Astrocyte of the spinal cord (primary cell): Measurements from ENCODE around the gene C4orf36.

ENCODE experiments used
- DNase-seq: peaks from one replicate; pipeline ENCODE4 v3.0.0; 2011; ENCODE audit warnings: low read depth, low spot score
- H3K4me3 ChIP-seq: 2 replicates; pipeline ENCODE4 v1.5.1; 2011; ENCODE audit warnings: low read depth, mild to moderate bottlenecking, low read length, moderate library complexity
- CTCF ChIP-seq: IDR thresholded peaks from 2 replicates; pipeline ENCODE4 v1.5.1; 2012; ENCODE audit warnings: low read depth, mild to moderate bottlenecking, low read length, inconsistent platforms
- in situ Hi-C: cut with HindIII; loops from 2 replicates; pipeline ENCODE4 v1.10.0; 2017; ENCODE audit warnings: low sequenced_read_pairs

C4orf36 gene

GRCh38 chr4:86910820-86911684 is 18.8 kb upstream of the C4orf36 start:
- TF ChIP-seq CTCF: no peak
- H3K4me3 ChIP-seq: no peak overlapping the region
- in situ Hi-C loops: no loop called here
- no peak for DNase-seq

GRCh38 chr4:86910369-86910768 is 18.1 kb upstream of the C4orf36 start:
- no peak for TF ChIP-seq CTCF
- in situ Hi-C loops: no loop called here
- no peak overlapping the region for H3K4me3 ChIP-seq

GRCh38 chr4:86909546-86910295 is 17.5 kb upstream of the C4orf36 start:
- no peak overlapping the region for H3K4me3 ChIP-seq
- in situ Hi-C loops: no loop called here
- no peak for TF ChIP-seq CTCF
- DNase-seq: no peak

More at GRCh38 chr4:86910369-86910768, 18.1 kb upstream of the C4orf36 start:
- no peak for DNase-seq

GRCh38 chr4:86908251-86908657 is 16.0 kb upstream of the C4orf36 start:
- peak; percentile 51 for DNase-seq
- TF ChIP-seq CTCF: no peak
- no peak overlapping the region for H3K4me3 ChIP-seq
- in situ Hi-C loops: no loop called here

GRCh38 chr4:86901864-86902263 is 9.6 kb upstream of the C4orf36 start:
- in situ Hi-C loops: no loop called here
- TF ChIP-seq CTCF: no peak
- no peak overlapping the region for H3K4me3 ChIP-seq
- DNase-seq: no peak

GRCh38 chr4:86898562-86898961 is 6.3 kb upstream of the C4orf36 start:
- in situ Hi-C loops: no loop called here
- peak; percentile 36 for TF ChIP-seq CTCF
- no peak for DNase-seq
- no peak overlapping the region for H3K4me3 ChIP-seq
